ENCODE measurements around the gene PCDHB9.
"Not testable (repeated sequence)": the region's sequence is repeated elsewhere in the genome, so short reads cannot be mapped to it uniquely, and the experiment has no call there.

PCDHB9 gene

GRCh38 chr5:141189131-141189530 lies 2.2 kb downstream of the PCDHB9 start:
- not testable (repeated sequence) for DNase-seq

DNA sequence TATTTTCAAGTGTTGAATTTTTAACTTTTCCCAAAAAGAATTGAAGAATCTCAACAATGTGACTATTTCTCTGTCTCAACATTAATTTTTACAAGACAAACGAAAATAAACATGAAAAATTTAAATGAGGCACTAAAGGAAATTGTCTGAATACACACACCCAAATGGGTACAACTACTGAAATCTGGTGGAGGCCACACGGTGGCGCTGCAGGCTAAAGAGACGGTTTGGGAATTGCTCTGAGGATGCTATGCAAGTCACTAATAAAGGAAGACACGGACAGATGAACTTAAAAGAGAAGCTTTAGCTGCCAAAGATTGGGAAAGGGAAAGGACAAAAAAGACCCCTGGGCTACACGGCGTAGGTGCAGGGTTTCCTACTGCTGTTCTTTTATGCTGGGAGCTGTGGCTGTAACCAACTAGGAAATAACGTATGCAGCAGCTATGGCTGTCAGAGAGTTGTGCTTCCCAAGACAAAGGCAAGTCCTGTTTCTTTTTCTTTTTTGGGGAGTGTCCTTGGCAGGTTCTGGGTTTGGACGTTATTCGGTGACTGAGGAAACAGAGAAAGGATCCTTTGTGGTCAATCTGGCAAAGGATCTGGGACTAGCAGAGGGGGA lies 5.3 kb downstream of the PCDHB9 start, which contains the start of gene PCDHB10:
Gene PCDHB10 (plus strand): TSS at position 244 of the 616 bp plus-strand sequence. CDS start 200 bp downstream, at position 444.
- no peak for DNase-seq

GRCh38 chr5:141194332-141194731 lies 7.4 kb downstream of the PCDHB9 start:
- not testable (repeated sequence) for DNase-seq

GRCh38 chr5:141196363-141196762 lies 9.4 kb downstream of the PCDHB9 start:
- DNase-seq: no peak

DNA sequence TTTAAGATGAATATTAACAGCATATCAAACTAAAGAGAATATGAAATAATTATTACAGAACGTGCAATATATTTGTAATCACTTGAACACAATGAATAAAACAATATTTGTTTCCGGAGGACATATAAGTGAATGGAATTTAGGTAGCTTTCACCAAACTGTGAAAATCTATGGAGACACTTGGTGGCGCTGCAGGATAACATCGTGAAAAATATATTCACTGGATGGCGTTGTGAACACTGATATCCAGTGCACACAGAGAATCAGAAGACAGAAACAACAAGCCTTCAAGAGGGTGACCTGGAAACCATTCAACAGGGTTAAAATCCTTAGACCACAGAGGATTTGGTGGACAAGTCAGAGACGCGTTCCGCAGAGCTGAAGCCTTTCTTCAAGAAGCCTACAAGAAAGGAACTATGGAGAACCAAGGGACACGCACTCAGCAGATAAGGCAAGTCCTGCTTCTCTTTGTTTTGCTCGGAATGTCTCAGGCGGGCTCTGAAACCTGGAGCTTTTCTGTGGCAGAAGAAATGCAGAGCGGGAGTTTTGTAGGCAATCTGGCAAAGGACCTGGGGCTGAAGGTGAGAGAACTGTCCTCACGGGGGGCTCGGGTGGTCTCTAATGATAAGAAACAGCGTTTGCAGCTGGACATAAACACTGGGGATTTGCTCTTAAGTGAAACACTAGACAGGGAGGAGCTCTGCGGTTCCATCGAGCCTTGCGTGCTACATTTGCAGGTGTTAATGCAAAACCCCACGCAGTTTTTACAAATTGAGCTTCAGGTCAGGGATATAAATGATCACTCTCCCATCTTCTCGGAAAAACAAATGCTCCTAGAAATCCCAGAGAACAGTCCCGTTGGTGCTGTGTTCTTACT lies 12.6 kb downstream of the PCDHB9 start, which contains the start of gene PCDHB11:
Gene PCDHB11 (plus strand): TSS at position 269 of the 877 bp plus-strand sequence. CDS start 148 bp downstream, at position 417.
- DNase-seq: no peak

DNA sequence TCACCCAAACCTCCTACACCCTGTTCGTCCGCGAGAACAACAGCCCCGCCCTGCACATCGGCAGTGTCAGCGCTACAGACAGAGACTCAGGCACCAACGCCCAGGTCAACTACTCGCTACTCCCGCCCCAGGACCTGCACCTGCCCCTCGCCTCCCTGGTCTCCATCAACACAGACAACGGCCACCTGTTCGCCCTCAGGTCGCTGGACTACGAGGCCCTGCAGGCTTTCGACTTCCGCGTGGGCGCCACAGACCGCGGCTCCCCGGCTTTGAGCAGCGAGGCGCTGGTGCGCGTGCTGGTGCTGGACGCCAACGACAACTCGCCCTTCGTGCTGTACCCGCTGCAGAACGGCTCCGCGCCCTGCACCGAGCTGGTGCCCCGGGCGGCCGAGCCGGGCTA lies 14.2 kb downstream of the PCDHB9 start:
- not testable (repeated sequence) for DNase-seq

GRCh38 chr5:141201646-141202045 lies 14.7 kb downstream of the PCDHB9 start:
- not testable (repeated sequence) for DNase-seq

DNA sequence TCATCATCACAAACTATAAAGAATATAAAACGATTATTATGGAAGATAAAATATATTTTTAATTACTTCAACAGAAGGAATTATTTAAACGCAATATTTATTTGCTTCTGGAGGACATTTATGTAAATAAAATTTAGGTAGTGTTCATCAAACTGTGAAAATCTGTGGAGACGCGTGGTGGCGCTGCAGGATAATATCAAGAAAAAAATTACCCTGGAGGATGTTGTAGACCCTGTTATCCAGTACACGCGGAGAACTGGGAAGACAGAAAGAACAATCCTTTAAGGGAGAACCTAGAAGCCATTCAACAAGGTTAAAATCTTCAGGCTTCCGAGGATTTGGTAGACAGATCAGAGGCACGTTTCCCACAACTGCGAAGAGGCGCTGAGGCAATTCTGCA lies 21.5 kb downstream of the PCDHB9 start, which contains the start of gene PCDHB12:
Gene PCDHB12 (plus strand): TSS at position 242 of the 400 bp plus-strand sequence. CDS start 189 bp downstream, outside the sequence.
- DNase-seq: no peak

DNA sequence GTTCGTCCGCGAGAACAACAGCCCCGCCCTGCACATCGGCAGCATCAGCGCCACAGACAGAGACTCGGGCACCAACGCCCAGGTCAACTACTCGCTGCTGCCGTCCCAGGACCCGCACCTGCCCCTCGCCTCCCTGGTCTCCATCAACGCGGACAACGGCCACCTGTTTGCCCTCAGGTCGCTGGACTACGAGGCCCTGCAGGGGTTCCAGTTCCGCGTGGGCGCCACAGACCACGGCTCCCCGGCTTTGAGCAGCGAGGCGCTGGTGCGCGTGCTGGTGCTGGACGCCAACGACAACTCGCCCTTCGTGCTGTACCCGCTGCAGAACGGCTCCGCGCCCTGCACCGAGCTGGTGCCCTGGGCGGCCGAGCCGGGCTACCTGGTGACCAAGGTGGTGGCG lies 23.3 kb downstream of the PCDHB9 start:
- not testable (repeated sequence) for DNase-seq

GRCh38 chr5:141210849-141211248 lies 23.9 kb downstream of the PCDHB9 start:
- DNase-seq: not testable (repeated sequence)

GRCh38 chr5:141213656-141214339 lies 26.8 kb downstream of the PCDHB9 start, which contains the start of gene PCDHB13:
Gene PCDHB13 (plus strand): TSS chr5:141213919. CDS start chr5:141214124, 205 bp downstream.
- DNase-seq: not testable (repeated sequence)

GRCh38 chr5:141214583-141214982 lies 27.6 kb downstream of the PCDHB9 start:
- DNase-seq: not testable (repeated sequence)

DNA sequence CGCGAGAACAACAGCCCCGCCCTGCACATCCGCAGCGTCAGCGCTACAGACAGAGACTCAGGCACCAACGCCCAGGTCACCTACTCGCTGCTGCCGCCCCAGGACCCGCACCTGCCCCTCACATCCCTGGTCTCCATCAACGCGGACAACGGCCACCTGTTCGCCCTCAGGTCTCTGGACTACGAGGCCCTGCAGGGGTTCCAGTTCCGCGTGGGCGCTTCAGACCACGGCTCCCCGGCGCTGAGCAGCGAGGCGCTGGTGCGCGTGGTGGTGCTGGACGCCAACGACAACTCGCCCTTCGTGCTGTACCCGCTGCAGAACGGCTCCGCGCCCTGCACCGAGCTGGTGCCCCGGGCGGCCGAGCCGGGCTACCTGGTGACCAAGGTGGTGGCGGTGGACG lies 28.5 kb downstream of the PCDHB9 start:
- DNase-seq: not testable (repeated sequence)

DNA sequence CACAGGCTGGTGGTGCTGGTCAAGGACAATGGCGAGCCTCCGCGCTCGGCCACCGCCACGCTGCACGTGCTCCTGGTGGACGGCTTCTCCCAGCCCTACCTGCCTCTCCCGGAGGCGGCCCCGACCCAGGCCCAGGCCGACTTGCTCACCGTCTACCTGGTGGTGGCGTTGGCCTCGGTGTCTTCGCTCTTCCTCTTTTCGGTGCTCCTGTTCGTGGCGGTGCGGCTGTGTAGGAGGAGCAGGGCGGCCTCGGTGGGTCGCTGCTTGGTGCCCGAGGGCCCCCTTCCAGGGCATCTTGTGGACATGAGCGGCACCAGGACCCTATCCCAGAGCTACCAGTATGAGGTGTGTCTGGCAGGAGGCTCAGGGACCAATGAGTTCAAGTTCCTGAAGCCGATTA lies 29.1 kb downstream of the PCDHB9 start:
- not testable (repeated sequence) for DNase-seq

GRCh38 chr5:141223112-141223783 lies 36.3 kb downstream of the PCDHB9 start, which contains the start of gene PCDHB14:
Gene PCDHB14 (plus strand): TSS chr5:141223343. CDS start chr5:141223506, 163 bp downstream.
- no peak for DNase-seq

- not testable (repeated sequence) for DNase-seq
These were observed 37.9 kb downstream of the PCDHB9 start for GRCh38 chr5:141224844-141225243.

GRCh38 chr5:141225421-141225820 lies 38.5 kb downstream of the PCDHB9 start:
- DNase-seq: not testable (repeated sequence)

GRCh38 chr5:141234109-141234667 lies 47.2 kb downstream of the PCDHB9 start:
- no peak for DNase-seq

DNA sequence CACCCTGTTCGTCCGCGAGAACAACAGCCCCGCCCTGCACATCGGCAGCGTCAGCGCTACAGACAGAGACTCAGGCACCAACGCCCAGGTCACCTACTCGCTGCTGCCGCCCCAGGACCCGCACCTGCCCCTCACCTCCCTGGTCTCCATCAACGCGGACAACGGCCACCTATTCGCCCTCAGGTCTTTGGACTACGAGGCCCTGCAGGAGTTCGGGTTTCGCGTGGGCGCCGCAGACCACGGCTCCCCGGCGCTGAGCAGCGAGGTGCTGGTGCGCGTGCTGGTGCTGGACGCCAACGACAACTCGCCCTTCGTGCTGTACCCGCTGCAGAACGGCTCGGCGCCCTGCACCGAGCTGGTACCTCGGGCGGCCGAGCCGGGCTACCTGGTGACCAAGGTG lies 49.0 kb downstream of the PCDHB9 start:
- DNase-seq: not testable (repeated sequence)

DNA sequence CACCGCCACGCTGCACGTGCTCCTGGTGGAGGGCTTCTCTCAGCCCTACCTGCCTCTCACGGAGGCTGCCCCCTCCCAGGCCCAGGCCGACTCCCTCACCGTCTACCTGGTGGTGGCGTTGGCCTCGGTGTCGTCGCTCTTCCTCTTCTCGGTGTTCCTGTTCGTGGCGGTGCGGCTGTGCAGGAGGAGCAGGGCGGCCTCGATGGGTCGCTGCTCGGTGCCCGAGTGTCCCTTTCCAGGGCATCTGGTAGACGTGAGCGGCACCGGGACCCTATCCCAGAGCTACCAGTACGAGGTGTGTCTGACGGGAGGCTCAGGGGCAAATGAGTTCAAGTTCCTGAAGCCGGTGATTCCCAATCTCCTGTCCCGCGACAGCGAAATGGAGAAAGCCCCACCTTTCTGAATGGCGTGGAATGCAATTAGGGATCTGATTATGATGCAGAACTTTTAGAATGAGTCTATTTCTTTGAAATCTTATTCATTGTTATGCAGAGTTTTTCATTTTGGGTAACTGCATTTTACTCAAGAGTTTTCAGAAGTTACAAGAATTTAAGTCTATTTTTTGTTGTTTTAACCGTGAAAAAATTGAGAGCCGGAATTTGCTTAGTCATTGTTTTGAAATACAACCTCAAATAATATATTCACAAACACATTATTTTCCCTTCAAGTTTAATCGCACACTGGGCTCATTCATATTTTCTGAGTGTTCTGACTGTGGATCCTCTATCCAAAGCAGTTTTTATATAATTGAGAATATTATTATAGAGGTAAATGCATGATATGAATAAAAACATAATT lies 49.8 kb downstream of the PCDHB9 start:
- no peak for DNase-seq

All from SIG-M5 (cell line).